Trophoblast cell (in vitro differentiated cells and primary cell): ENCODE data around the gene TMEM273.
A peak's percentile ranks its signal among the peaks of the same experiment; 100 is the strongest.

ENCODE experiments used
- DNase-seq, 2 donors: peaks; one replicate each; pipeline ENCODE4 v3.0.0-alpha.2; 2016
- H2AFZ ChIP-seq: 2 replicates; pipeline ENCODE4 v1.6.1; 2013; ENCODE audit warnings: low read length, moderate library complexity, mild to moderate bottlenecking; ENCODE audit not compliant: insufficient read depth, poor library complexity
- H2AK5ac ChIP-seq: 2 replicates; pipeline ENCODE4 v1.6.1; 2013; ENCODE audit warnings: mild to moderate bottlenecking, low read length
- H2BK120ac ChIP-seq: 2 replicates; pipeline ENCODE4 v1.6.1; 2013; ENCODE audit warnings: low read length, mild to moderate bottlenecking, moderate library complexity; ENCODE audit not compliant: insufficient read depth, poor library complexity
- H2BK12ac ChIP-seq: 2 replicates; pipeline ENCODE4 v1.6.1; 2013; ENCODE audit warnings: mild to moderate bottlenecking, low read length, moderate library complexity
- H2BK5ac ChIP-seq: 2 replicates; pipeline ENCODE4 v1.6.1; 2013; ENCODE audit warnings: low read length, low read depth, moderate library complexity, mild to moderate bottlenecking; ENCODE audit not compliant: poor library complexity
- H3K14ac ChIP-seq: 2 replicates; pipeline ENCODE4 v1.6.1; 2013; ENCODE audit warnings: mild to moderate bottlenecking, low read length
- H3K18ac ChIP-seq: 2 replicates; pipeline ENCODE4 v1.6.1; 2013; ENCODE audit warnings: mild to moderate bottlenecking, low read length
- H3K23ac ChIP-seq: 2 replicates; pipeline ENCODE4 v1.6.1; 2013; ENCODE audit warnings: low read length
- H3K27ac ChIP-seq: 2 replicates; pipeline ENCODE4 v1.5.1; 2013; ENCODE audit warnings: low read depth, mild to moderate bottlenecking, inconsistent platforms, low read length, moderate library complexity
- H3K27me3 ChIP-seq: 2 replicates; pipeline ENCODE4 v1.6.1; 2013; ENCODE audit warnings: inconsistent platforms, mild to moderate bottlenecking, low read length, moderate library complexity; ENCODE audit not compliant: insufficient read depth
- H3K36me3 ChIP-seq, 2 experiments: 1 replicate in 1 of 2; 2 replicates in 1 of 2; pipeline ENCODE4 v1.6.1; 2013; ENCODE audit warnings: low read length in 2 of 2, mild to moderate bottlenecking in 2 of 2, moderate library complexity in 1 of 2; ENCODE audit not compliant: insufficient read depth in 2 of 2, control insufficient read depth in 1 of 2
- H3K4ac ChIP-seq: 2 replicates; pipeline ENCODE4 v1.6.1; 2013; ENCODE audit warnings: low read depth, mild to moderate bottlenecking, low read length, moderate library complexity
- H3K4me1 ChIP-seq, 2 experiments: 1 replicate in 1 of 2; 2 replicates in 1 of 2; pipeline ENCODE4 v1.6.1; 2013; ENCODE audit warnings: low read length in 2 of 2, mild to moderate bottlenecking in 2 of 2, moderate library complexity in 1 of 2; ENCODE audit not compliant: insufficient read depth in 2 of 2, control insufficient read depth in 1 of 2
- H3K4me2 ChIP-seq: 2 replicates; pipeline ENCODE4 v1.6.1; 2013; ENCODE audit warnings: inconsistent platforms, mild to moderate bottlenecking, low read length, moderate library complexity
- H3K4me3 ChIP-seq: 2 replicates; pipeline ENCODE4 v1.5.1; 2013; ENCODE audit warnings: mild to moderate bottlenecking, low read depth, low read length, inconsistent platforms
- H3K79me1 ChIP-seq: one replicate; pipeline ENCODE4 v1.6.1; 2013; ENCODE audit warnings: low read length
- H3K79me2 ChIP-seq: 2 replicates; pipeline ENCODE4 v1.6.1; 2013; ENCODE audit warnings: low read length, mild to moderate bottlenecking; ENCODE audit not compliant: control insufficient read depth, insufficient read depth, poor library complexity
- H3K9ac ChIP-seq: 2 replicates; pipeline ENCODE4 v1.6.1; 2013; ENCODE audit warnings: mild to moderate bottlenecking, low read length
- H3K9me3 ChIP-seq: 2 replicates; pipeline ENCODE4 v1.6.1; 2013; ENCODE audit warnings: low read depth, mild to moderate bottlenecking, control low read depth, inconsistent platforms, low read length; ENCODE audit not compliant: insufficient read depth
- H4K12ac ChIP-seq: 2 replicates; pipeline ENCODE4 v1.6.1; 2013; ENCODE audit warnings: low read depth, mild to moderate bottlenecking, low read length, moderate library complexity
- H4K8ac ChIP-seq: 2 replicates; pipeline ENCODE4 v1.6.1; 2013; ENCODE audit warnings: low read depth, mild to moderate bottlenecking, low read length, moderate library complexity
- H4K91ac ChIP-seq: one replicate; pipeline ENCODE4 v1.6.1; 2013; ENCODE audit warnings: low read depth, mild to moderate bottlenecking, low read length, moderate library complexity
- WGBS: extraction: QIAGEN DNeasy Blood & Tissue Kit; methylation state at CpG from one replicate; pipeline ENCODE4 v1.1.7; 2013; ENCODE audit warnings: missing lambda C conversion rate; ENCODE audit not compliant: insufficient read length, insufficient coverage; ENCODE audit errors: extremely low coverage; 5-methylcytosine and 5-hydroxymethylcytosine counted together

The TMEM273 gene

GRCh38 chr10:49213211-49213610 lies 25.0 kb upstream of the TMEM273 start:
- H3K23ac ChIP-seq: no peak overlapping the region
- no peak overlapping the region for H3K4me2 ChIP-seq
- no peaks in the 10 kb centered on the region for H3K4me1 ChIP-seq
- H4K8ac ChIP-seq: no peak overlapping the region
- no CpG with 5 or more reads among the region's 3 CpGs for WGBS
- no peak overlapping the region for H2AK5ac ChIP-seq
- no peaks in the 10 kb centered on the region for H3K79me2 ChIP-seq
- H2BK5ac ChIP-seq: no peak overlapping the region
- no peak overlapping the region for H3K27ac ChIP-seq
- no peak overlapping the region for H3K18ac ChIP-seq
- no peak overlapping the region for H4K12ac ChIP-seq
- H3K9ac ChIP-seq: no peak overlapping the region
- no peaks in the 10 kb centered on the region for H3K79me1 ChIP-seq
- H2BK12ac ChIP-seq: no peak overlapping the region
- H3K4ac ChIP-seq: no peak overlapping the region
- H3K14ac ChIP-seq: no peak overlapping the region
- no peaks in the 10 kb centered on the region for H3K9me3 ChIP-seq
- H3K36me3 ChIP-seq: no peaks in the 10 kb centered on the region
- no peak overlapping the region for H2BK120ac ChIP-seq
- no peak overlapping the region for H3K4me3 ChIP-seq
- H4K91ac ChIP-seq: no peak overlapping the region
- DNase-seq: no peak
- no peaks in the 10 kb centered on the region for H3K27me3 ChIP-seq
- no peak overlapping the region for H2AFZ ChIP-seq

GRCh38 chr10:49212783-49213182 lies 24.6 kb upstream of the TMEM273 start:
- H2AFZ ChIP-seq: no peak overlapping the region
- no peak overlapping the region for H3K4ac ChIP-seq
- no peak overlapping the region for H3K27ac ChIP-seq
- no peak overlapping the region for H3K4me2 ChIP-seq
- no peaks in the 10 kb centered on the region for H3K79me1 ChIP-seq
- H3K79me2 ChIP-seq: no peaks in the 10 kb centered on the region
- H2BK5ac ChIP-seq: no peak overlapping the region
- no peak overlapping the region for H4K8ac ChIP-seq
- H3K4me1 ChIP-seq: no peaks in the 10 kb centered on the region
- no peaks in the 10 kb centered on the region for H3K36me3 ChIP-seq
- H4K12ac ChIP-seq: no peak overlapping the region
- no peak overlapping the region for H2BK120ac ChIP-seq
- no peak overlapping the region for H4K91ac ChIP-seq
- H3K14ac ChIP-seq: no peak overlapping the region
- no peak overlapping the region for H3K23ac ChIP-seq
- no peak overlapping the region for H2AK5ac ChIP-seq
- H3K9me3 ChIP-seq: no peaks in the 10 kb centered on the region
- no CpG with 5 or more reads among the region's 1 CpG for WGBS
- no peak overlapping the region for H2BK12ac ChIP-seq
- H3K4me3 ChIP-seq: no peak overlapping the region
- H3K9ac ChIP-seq: no peak overlapping the region
- no peaks in the 10 kb centered on the region for H3K27me3 ChIP-seq
- H3K18ac ChIP-seq: no peak overlapping the region
- no peak for DNase-seq

GRCh38 chr10:49212076-49212475 lies 23.9 kb upstream of the TMEM273 start:
- no peak overlapping the region for H4K91ac ChIP-seq
- H2BK5ac ChIP-seq: no peak overlapping the region
- WGBS: no CpG with 5 or more reads among the region's 1 CpG
- H4K8ac ChIP-seq: no peak overlapping the region
- H4K12ac ChIP-seq: no peak overlapping the region
- no peaks in the 10 kb centered on the region for H3K79me1 ChIP-seq
- no peak for DNase-seq
- no peak overlapping the region for H2AFZ ChIP-seq
- H3K27ac ChIP-seq: no peak overlapping the region
- no peak overlapping the region for H3K4me3 ChIP-seq
- no peak overlapping the region for H3K4ac ChIP-seq
- no peak overlapping the region for H3K18ac ChIP-seq
- H2AK5ac ChIP-seq: no peak overlapping the region
- no peaks in the 10 kb centered on the region for H3K27me3 ChIP-seq
- no peak overlapping the region for H2BK12ac ChIP-seq
- H3K4me1 ChIP-seq: no peaks in the 10 kb centered on the region
- no peak overlapping the region for H3K4me2 ChIP-seq
- no peak overlapping the region for H2BK120ac ChIP-seq
- H3K23ac ChIP-seq: no peak overlapping the region
- H3K14ac ChIP-seq: no peak overlapping the region
- no peaks in the 10 kb centered on the region for H3K9me3 ChIP-seq
- no peaks in the 10 kb centered on the region for H3K36me3 ChIP-seq
- H3K9ac ChIP-seq: no peak overlapping the region
- no peaks in the 10 kb centered on the region for H3K79me2 ChIP-seq

GRCh38 chr10:49208996-49209395 lies 20.8 kb upstream of the TMEM273 start:
- Histone ChIP-seq H3K79me2 (no peaks in the 10 kb centered on the region), H3K27me3 (no peaks in the 10 kb centered on the region), H2BK120ac (no peak overlapping the region), H4K12ac (no peak overlapping the region), H3K79me1 (no peaks in the 10 kb centered on the region), H4K8ac (no peak overlapping the region), H2BK12ac (no peak overlapping the region), H3K9ac (no peak overlapping the region), H3K36me3 (no peaks in the 10 kb centered on the region), H3K4me3 (peak overlapping the region; percentile 9), H3K4ac (no peak overlapping the region), H3K23ac (no peak overlapping the region), H2AK5ac (no peak overlapping the region), H2AFZ (no peak overlapping the region), H3K14ac (no peak overlapping the region), H3K4me1 (no peaks in the 10 kb centered on the region), H4K91ac (no peak overlapping the region), H3K27ac (no peak overlapping the region), H3K18ac (no peak overlapping the region), H3K9me3 (no peaks in the 10 kb centered on the region), H2BK5ac (no peak overlapping the region), H3K4me2 (no peak overlapping the region)
- no CpG with 5 or more reads among the region's 2 CpGs for WGBS
- no peak for DNase-seq
